Sigmoid colon (tissue), 4 donors: ENCODE data around the gene SYT13.

Experiments
- CTCF ChIP-seq, 4 experiments: fragments of 450-650 bp in 3 of 4; fragments of 200-600 bp in 1 of 4; IDR thresholded peaks; one replicate each; pipeline ENCODE4 v1.5.1; 2016 to 2019; ENCODE audit warnings: antibody characterized with exemption in 4 of 4, mild to moderate bottlenecking in 3 of 4, moderate library complexity in 2 of 4
- EP300 ChIP-seq, 4 donors: sonication (generic); formaldehyde crosslinking; IDR thresholded peaks; one replicate each; pipeline ENCODE4 v1.6.1; 2017; ENCODE audit warnings: antibody characterized with exemption in 4 of 4
- POLR2A ChIP-seq, 2 donors: fragments of 450-650 bp; IDR thresholded peaks; one replicate each; pipeline ENCODE4 v1.6.1; 2016; ENCODE audit warnings: antibody characterized with exemption in 2 of 2, mild to moderate bottlenecking in 2 of 2, moderate library complexity in 2 of 2
- POLR2AphosphoS5 ChIP-seq, 4 donors: sonication (generic); formaldehyde crosslinking; IDR thresholded peaks; one replicate each; pipeline ENCODE4 v1.6.1; 2017; ENCODE audit warnings: antibody characterized with exemption in 4 of 4

- TF ChIP-seq POLR2A (IDR thresholded peaks at IDR 0.05) (no peak), EP300 (IDR thresholded peaks at IDR 0.05) (no peak), POLR2AphosphoS5 (IDR thresholded peaks at IDR 0.05) (no peak), CTCF (IDR thresholded peaks at IDR 0.05) (no peak)
These were observed 7.4 kb downstream of the SYT13 start for GRCh38 chr11:45278714-45279113.
